LNCAP (cell line): ENCODE measurements around the gene PPP1R3C.

Source experiments
- CTCF ChIP-seq: fragments of 450-650 bp; IDR thresholded peaks from 2 replicates; pipeline ENCODE4 v1.5.1; 2017; ENCODE audit warnings: mild to moderate bottlenecking

The PPP1R3C gene

GRCh38 chr10:91589015-91589657, 43.7 kb downstream of the PPP1R3C start:
- no peak for TF ChIP-seq CTCF

GRCh38 chr10:91587710-91588638, 44.9 kb downstream of the PPP1R3C start:
- no peak for TF ChIP-seq CTCF

GRCh38 chr10:91582153-91582554, 50.7 kb downstream of the PPP1R3C start:
- no peak for TF ChIP-seq CTCF

- no peak for TF ChIP-seq CTCF
These were observed 53.4 kb downstream of the PPP1R3C start for GRCh38 chr10:91579329-91579985.
